Ishikawa (cell line): ENCODE data around the gene DNAJC17.

Experiments used
- CEBPB ChIP-seq: IDR thresholded peaks from 2 replicates; pipeline ENCODE4 v1.6.1; 2012
- CREB1 ChIP-seq: IDR thresholded peaks from 2 replicates; pipeline ENCODE4 v1.6.1; 2012; ENCODE audit warnings: low read depth
- EGR1 ChIP-seq: IDR thresholded peaks from 2 replicates; pipeline ENCODE4 v1.6.1; 2012
- EP300 ChIP-seq: IDR thresholded peaks from 2 replicates; pipeline ENCODE4 v1.6.1; 2012; ENCODE audit warnings: borderline replicate concordance
- FOXM1 ChIP-seq: IDR thresholded peaks from 2 replicates; pipeline ENCODE4 v1.6.1; 2012; ENCODE audit warnings: low read depth, borderline replicate concordance
- NFIC ChIP-seq: IDR thresholded peaks from 2 replicates; pipeline ENCODE4 v1.6.1; 2012
- RAD21 ChIP-seq: IDR thresholded peaks from 2 replicates; pipeline ENCODE4 v1.6.1; 2012; ENCODE audit warnings: low read depth
- TAF1 ChIP-seq: IDR thresholded peaks from 2 replicates; pipeline ENCODE4 v1.6.1; 2012; ENCODE audit warnings: low read depth, mild to moderate bottlenecking
- TCF12 ChIP-seq: IDR thresholded peaks from 2 replicates; pipeline ENCODE4 v1.6.1; 2012; ENCODE audit warnings: low read depth
- TEAD4 ChIP-seq: IDR thresholded peaks from 2 replicates; pipeline ENCODE4 v1.6.1; 2012
- YY1 ChIP-seq: IDR thresholded peaks from 2 replicates; pipeline ENCODE4 v1.6.1; 2012; ENCODE audit warnings: low read depth
- ZBTB7A ChIP-seq: IDR thresholded peaks from 2 replicates; pipeline ENCODE4 v1.6.1; 2012; ENCODE audit warnings: low read depth
- TF ChIP-seq, protein P1 (sequence below): IDR thresholded peaks from 2 replicates; pipeline ENCODE4 v1.6.1; 2012; ENCODE audit warnings: low read depth, mild to moderate bottlenecking
- TF ChIP-seq, protein P2 (sequence below): IDR thresholded peaks from 2 replicates; pipeline ENCODE4 v1.6.1; 2012
- TF ChIP-seq, protein P3 (sequence below): IDR thresholded peaks from 2 replicates; pipeline ENCODE4 v1.6.1; 2012

DNAJC17 gene

DNA sequence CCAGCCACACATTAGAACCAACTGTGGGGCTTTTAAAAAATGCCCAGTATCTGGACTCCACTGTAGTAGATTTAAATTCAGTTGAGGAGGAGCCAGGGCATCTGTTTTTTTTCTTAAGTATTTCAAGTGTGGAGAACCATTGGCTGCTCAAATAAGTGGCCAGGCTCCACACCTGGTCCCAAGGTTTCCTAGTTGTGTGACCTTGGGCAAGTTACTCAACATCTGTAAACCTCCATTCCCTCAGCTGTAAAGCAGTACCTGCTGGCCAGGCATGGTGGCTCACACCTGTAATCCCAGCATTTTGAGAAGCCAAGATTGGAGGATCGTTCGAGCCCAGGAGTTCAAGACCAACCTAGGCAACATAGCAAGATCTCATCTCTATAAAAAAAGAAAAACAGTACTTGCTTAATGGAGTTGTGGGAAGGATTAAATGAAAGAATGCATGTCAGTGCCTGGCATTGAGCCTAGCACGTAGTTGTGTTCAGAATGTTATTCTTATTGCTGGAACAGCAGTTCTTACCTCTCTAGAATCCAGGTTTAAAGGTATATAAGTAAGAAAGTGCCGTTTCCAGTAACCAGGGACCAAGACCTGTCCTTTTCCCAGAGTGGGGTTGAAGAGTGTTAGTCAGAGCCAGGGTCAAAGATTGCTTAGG, 19.3 kb upstream of the DNAJC17 start:
- TF ChIP-seq, protein P1, sequence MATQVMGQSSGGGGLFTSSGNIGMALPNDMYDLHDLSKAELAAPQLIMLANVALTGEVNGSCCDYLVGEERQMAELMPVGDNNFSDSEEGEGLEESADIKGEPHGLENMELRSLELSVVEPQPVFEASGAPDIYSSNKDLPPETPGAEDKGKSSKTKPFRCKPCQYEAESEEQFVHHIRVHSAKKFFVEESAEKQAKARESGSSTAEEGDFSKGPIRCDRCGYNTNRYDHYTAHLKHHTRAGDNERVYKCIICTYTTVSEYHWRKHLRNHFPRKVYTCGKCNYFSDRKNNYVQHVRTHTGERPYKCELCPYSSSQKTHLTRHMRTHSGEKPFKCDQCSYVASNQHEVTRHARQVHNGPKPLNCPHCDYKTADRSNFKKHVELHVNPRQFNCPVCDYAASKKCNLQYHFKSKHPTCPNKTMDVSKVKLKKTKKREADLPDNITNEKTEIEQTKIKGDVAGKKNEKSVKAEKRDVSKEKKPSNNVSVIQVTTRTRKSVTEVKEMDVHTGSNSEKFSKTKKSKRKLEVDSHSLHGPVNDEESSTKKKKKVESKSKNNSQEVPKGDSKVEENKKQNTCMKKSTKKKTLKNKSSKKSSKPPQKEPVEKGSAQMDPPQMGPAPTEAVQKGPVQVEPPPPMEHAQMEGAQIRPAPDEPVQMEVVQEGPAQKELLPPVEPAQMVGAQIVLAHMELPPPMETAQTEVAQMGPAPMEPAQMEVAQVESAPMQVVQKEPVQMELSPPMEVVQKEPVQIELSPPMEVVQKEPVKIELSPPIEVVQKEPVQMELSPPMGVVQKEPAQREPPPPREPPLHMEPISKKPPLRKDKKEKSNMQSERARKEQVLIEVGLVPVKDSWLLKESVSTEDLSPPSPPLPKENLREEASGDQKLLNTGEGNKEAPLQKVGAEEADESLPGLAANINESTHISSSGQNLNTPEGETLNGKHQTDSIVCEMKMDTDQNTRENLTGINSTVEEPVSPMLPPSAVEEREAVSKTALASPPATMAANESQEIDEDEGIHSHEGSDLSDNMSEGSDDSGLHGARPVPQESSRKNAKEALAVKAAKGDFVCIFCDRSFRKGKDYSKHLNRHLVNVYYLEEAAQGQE = no peak
- TF ChIP-seq TAF1 (no peak), TCF12 (no peak), EP300 (no peak), FOXM1 (no peak), TEAD4 (no peak), NFIC (no peak), RAD21 (no peak), CREB1 (no peak), YY1 (no peak), CEBPB (no peak), EGR1 (no peak), ZBTB7A (no peak)
- TF ChIP-seq, protein P2, sequence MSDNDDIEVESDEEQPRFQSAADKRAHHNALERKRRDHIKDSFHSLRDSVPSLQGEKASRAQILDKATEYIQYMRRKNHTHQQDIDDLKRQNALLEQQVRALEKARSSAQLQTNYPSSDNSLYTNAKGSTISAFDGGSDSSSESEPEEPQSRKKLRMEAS = no peak
- TF ChIP-seq, protein P3, sequence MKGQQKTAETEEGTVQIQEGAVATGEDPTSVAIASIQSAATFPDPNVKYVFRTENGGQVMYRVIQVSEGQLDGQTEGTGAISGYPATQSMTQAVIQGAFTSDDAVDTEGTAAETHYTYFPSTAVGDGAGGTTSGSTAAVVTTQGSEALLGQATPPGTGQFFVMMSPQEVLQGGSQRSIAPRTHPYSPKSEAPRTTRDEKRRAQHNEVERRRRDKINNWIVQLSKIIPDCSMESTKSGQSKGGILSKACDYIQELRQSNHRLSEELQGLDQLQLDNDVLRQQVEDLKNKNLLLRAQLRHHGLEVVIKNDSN = no peak

DNA sequence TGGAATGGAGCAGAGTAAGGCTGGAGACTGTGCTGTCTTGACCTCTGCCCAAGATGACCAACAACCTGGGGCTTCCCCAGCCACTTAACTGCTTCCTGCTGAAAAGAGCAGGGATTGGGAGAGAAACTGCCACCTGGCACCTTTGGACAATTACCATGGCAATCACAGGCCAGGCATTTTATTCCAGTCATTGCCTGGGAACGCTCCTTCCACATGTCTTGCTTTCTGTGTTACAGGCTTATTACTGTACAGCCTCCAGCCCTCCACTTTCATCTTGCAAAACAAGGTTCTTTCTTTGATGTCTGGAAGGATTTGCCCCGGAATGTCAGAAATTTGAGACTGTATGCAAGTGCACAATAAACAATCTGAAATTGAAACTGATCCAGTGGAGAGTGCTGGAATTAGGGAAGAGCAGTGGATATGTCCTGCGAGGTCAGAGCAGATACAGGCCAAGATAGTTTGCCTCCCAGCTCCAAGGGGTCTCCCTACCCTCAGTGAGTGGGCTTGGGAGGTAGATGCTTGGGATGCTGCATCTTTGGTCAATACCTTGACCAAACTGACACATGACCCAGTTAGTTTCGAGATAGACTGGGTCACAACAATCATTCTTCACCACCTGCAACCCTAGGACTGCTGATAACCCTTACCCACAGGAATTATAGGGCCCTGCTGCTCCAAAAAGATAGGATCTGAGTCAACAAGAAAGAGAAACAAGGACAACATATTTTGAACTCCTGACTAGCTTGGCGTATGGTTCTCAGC, 18.6 kb upstream of the DNAJC17 start:
- TF ChIP-seq, protein P3 = no peak
- TF ChIP-seq TEAD4 (peak; percentile 61), YY1 (no peak)
- TF ChIP-seq, protein P1 = no peak

DNA sequence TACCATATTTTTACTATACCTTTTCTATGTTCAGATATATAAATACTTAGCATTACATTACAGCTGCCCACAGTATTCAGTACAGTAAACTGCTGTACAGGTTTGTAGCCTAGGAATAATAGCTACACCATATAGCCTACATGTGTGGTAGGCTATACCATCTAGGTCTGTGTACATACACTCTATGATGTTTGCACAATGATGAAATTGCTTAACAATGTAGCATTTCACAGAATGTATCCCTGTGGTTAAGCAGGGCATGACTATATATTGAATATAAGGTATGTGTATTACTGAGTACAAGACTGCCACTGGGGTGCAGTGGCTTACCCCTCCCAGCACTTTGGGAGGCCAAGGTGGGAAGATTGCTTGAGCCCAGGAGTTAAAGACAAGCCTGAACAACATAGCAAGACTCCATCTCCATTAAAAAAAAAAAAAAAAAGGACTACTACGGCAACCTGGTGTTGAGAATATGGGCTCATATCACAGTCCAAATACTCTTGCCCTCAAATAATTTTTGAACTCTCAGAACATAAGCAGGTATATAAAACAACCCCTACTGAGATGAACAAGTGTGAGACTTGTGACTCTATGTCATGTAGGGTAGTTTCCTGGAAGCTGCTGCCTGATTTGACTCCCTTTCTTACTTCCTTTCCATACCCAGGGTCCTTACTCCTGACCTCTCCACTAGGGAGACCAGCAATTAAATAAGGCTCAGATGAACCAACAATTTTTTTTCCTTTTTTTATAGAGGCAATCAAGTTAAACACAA, 16.5 kb upstream of the DNAJC17 start:
- TF ChIP-seq EGR1 = no peak
- no peak for TF ChIP-seq TEAD4
- TF ChIP-seq TCF12 = no peak

DNA sequence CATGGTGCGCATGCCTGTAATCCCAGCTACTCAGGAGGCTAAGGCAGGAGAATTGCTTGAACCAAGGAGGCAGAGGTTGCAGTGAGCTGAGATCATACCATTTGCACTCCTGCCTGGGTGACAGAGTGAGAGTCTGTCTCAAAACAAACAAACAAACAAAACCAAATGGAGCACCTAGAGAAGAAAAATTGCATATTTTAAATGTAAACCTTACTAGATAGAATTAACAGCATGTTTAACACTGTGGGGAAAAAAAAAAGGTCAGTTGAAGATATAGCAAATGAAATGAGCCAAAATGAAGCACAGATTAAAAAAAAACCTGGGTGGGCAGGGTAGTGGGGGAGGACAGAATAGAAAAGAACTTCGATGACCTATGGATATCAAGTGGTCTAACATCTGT, 13.9 kb upstream of the DNAJC17 start:
- TF ChIP-seq, protein P3 = no peak
- TF ChIP-seq YY1 (no peak), CEBPB (no peak), RAD21 (no peak), TEAD4 (no peak), ZBTB7A (no peak), FOXM1 (no peak), CREB1 (no peak), NFIC (no peak), EP300 (no peak), TCF12 (no peak)
- TF ChIP-seq, protein P1 = no peak
- TF ChIP-seq, protein P2 = no peak
